Karpas-422 (cell line): ENCODE results near the gene SLC9A6. TPM values are rescaled to one million over a fixed set of nuclear protein-coding genes. Genes with fewer than 3 reads are reported as not detected.
"Not testable (repeated sequence)": the region's sequence is repeated elsewhere in the genome, so short reads cannot be mapped to it uniquely, and the experiment has no call there.

Experiments used
- DNase-seq: peaks from one replicate; pipeline ENCODE4 v3.0.0-alpha.2; 2015
- H2AFZ ChIP-seq: fragments of 200-600 bp; sonication (generic); 2 replicates; pipeline ENCODE4 v1.6.1; 2014; ENCODE audit warnings: antibody characterized with exemption, low read length, mixed read lengths
- H3K27ac ChIP-seq: fragments of 200-600 bp; sonication (generic); 2 replicates; pipeline ENCODE4 v1.5.1; 2014; ENCODE audit warnings: mild to moderate bottlenecking, low read length, moderate library complexity
- H3K27me3 ChIP-seq: fragments of 200-600 bp; sonication (generic); 2 replicates; pipeline ENCODE4 v1.6.1; 2014; ENCODE audit warnings: low read length, mixed read lengths
- H3K36me3 ChIP-seq: fragments of 200-600 bp; sonication (generic); 2 replicates; pipeline ENCODE4 v1.6.1; 2014; ENCODE audit warnings: low read length, mixed read lengths; ENCODE audit not compliant: insufficient read depth
- H3K4me1 ChIP-seq: fragments of 200-600 bp; sonication (generic); 2 replicates; pipeline ENCODE4 v1.6.1; 2014; ENCODE audit warnings: mild to moderate bottlenecking, low read length, mixed read lengths
- H3K4me2 ChIP-seq: fragments of 200-600 bp; sonication (generic); 2 replicates; pipeline ENCODE4 v1.6.1; 2014; ENCODE audit warnings: low read length, low read depth, mild to moderate bottlenecking; ENCODE audit not compliant: poor library complexity, severe bottlenecking
- H3K4me3 ChIP-seq: fragments of 200-600 bp; sonication (generic); 2 replicates; pipeline ENCODE4 v1.5.1; 2014; ENCODE audit warnings: mild to moderate bottlenecking, antibody characterized with exemption, low read length, mixed read lengths
- H3K79me2 ChIP-seq: fragments of 200-600 bp; sonication (generic); 2 replicates; pipeline ENCODE4 v1.6.1; 2014; ENCODE audit warnings: mild to moderate bottlenecking, low read length, mixed read lengths
- H3K9ac ChIP-seq: fragments of 200-600 bp; sonication (generic); 2 replicates; pipeline ENCODE4 v1.6.0; 2014; ENCODE audit warnings: low read length
- H3K9me2 ChIP-seq: fragments of 200-600 bp; sonication (generic), shearing (Covaris generic); replicated peaks from 2 replicates; pipeline ENCODE4 v1.6.0; 2014; ENCODE audit warnings: mild to moderate bottlenecking, low read length, moderate library complexity; ENCODE audit not compliant: insufficient read depth
- H3K9me3 ChIP-seq: fragments of 300-700, 200-600 bp; sonication (generic); 2 replicates; pipeline ENCODE4 v1.6.1; 2014; ENCODE audit warnings: low read length, mixed read lengths
- H4K20me1 ChIP-seq: fragments of 200-600 bp; sonication (generic); 2 replicates; pipeline ENCODE4 v1.6.1; 2014; ENCODE audit warnings: mild to moderate bottlenecking, antibody characterized with exemption, low read length, low read depth; ENCODE audit not compliant: insufficient read depth
- total RNA-seq: library from RNA; depleted of rRNA; stranded (reverse); fragments of >200 nt; shearing (Covaris generic); gene quantifications from 2 replicates; pipeline ENCODE4 v1.2.3, GENCODE V29; 2014; ENCODE audit warnings: low replicate concordance; rRNA removed

Gene SLC9A6
- total RNA-seq, 1 experiment from 2014 or later: 18.3 TPM

DNA sequence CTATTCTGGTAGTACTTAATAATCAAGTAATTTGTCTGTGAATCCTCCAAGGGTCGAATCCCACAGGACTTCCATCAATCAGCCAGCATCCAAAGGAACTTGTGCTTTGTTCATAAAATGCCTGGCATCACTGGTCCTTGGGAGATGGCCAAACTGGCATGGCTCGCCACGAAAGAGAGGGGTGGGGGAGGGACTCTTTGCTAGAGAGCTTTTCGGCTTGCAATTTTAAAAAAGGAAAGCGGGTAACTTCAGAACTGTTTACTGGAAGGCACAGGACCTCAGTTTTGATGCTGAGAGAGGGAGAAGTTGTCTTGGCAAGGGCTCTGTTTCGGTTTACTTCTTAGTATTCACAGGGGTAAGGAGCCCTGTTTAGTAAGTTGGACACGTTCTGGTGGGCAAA is 82.7 kb downstream of the SLC9A6 start:
- Histone ChIP-seq H4K20me1 (no peaks in the 10 kb centered on the region), H3K79me2 (no peaks in the 10 kb centered on the region), H3K4me1 (peaks cover 4% of the 10 kb centered on the region; the same call in 1 of the 2 replicates), H3K9ac (no peak overlapping the region), H3K27me3 (no peaks in the 10 kb centered on the region), H2AFZ (no peak overlapping the region), H3K4me2 (no peak overlapping the region), H3K9me2 (no peaks in the 10 kb centered on the region), H3K27ac (no peak overlapping the region), H3K4me3 (no peak overlapping the region), H3K36me3 (no peaks in the 10 kb centered on the region), H3K9me3 (no peaks in the 10 kb centered on the region)
- no peak for DNase-seq

DNA sequence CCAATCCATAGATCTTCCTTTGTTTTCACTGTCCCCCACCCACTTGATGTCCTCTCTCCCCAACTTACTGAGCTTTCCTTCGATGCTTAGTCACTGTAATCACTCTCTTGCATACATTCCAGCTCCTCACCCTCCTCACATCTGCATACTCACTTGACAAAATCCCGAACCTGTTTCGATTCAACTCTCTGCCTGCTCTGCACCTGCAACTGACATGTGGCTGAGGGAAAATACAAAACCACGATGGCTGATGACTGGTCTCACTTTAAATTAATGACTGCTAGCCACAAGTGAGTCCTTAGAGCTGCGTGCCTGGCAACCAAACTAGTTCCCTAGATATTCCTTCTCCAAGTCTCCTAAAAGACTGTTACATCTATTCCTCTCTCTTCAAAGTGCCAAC is 91.7 kb downstream of the SLC9A6 start:
- no peak overlapping the region for H2AFZ ChIP-seq
- H3K4me3 ChIP-seq: no peak overlapping the region
- no peaks in the 10 kb centered on the region for H3K79me2 ChIP-seq
- no peaks in the 10 kb centered on the region for H3K9me3 ChIP-seq
- H3K36me3 ChIP-seq: no peaks in the 10 kb centered on the region
- no peak overlapping the region for H3K27ac ChIP-seq
- H3K4me1 ChIP-seq: no peaks in the 10 kb centered on the region
- H3K27me3 ChIP-seq: no peaks in the 10 kb centered on the region
- no peaks in the 10 kb centered on the region for H3K9me2 ChIP-seq
- no peaks in the 10 kb centered on the region for H4K20me1 ChIP-seq
- no peak overlapping the region for H3K9ac ChIP-seq
- DNase-seq: no peak
- H3K4me2 ChIP-seq: no peak overlapping the region

DNA sequence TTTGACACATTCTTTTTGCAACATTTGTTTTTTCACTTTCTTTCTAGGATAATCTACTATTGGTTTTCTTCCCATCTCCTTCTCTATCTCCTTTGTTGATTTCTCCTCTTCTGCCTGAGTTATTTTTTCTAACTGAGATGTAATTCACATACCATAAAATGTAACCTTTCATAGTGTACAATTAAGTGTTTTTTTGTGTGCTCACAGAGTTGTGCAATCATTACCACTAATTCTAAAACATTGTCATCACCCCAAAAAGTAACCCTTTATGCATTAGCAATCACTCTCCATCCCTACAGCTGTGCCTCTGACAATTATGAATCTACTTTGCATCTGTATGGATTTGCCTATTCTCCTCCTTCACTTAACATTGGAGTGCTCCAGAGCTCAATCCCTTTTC is 95.5 kb downstream of the SLC9A6 start:
- H3K4me1 ChIP-seq: no peaks in the 10 kb centered on the region
- H4K20me1 ChIP-seq: no peaks in the 10 kb centered on the region
- no peak overlapping the region for H3K4me3 ChIP-seq
- H3K27me3 ChIP-seq: no peaks in the 10 kb centered on the region
- no peak overlapping the region for H3K27ac ChIP-seq
- H3K4me2 ChIP-seq: no peak overlapping the region
- no peaks in the 10 kb centered on the region for H3K9me2 ChIP-seq
- H2AFZ ChIP-seq: no peak overlapping the region
- no peak for DNase-seq
- no peaks in the 10 kb centered on the region for H3K36me3 ChIP-seq
- H3K9me3 ChIP-seq: no peaks in the 10 kb centered on the region
- H3K9ac ChIP-seq: no peak overlapping the region
- no peaks in the 10 kb centered on the region for H3K79me2 ChIP-seq

DNA sequence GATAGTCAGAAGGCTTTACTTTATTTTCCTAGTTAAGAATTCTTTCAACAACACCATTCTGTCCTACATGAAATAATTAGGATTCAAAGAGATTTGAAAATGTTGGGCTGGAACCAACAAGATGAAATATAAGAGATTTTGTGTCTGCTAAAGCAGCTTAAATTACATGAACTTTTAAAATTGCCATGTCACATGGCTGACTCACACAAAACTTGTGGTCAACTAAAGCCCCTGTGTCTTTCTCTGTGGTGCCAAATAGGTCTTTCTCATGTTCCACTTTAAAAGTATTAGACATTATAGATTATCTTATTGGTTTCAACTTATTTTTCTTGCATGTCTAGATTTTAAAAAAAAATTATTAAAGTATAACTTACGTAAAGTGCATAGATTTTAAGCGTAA is 101.3 kb downstream of the SLC9A6 start:
- H3K36me3 ChIP-seq: no peaks in the 10 kb centered on the region
- no peaks in the 10 kb centered on the region for H3K9me2 ChIP-seq
- no peak overlapping the region for H3K4me2 ChIP-seq
- no peaks in the 10 kb centered on the region for H3K79me2 ChIP-seq
- H3K4me1 ChIP-seq: no peaks in the 10 kb centered on the region
- no peak overlapping the region for H2AFZ ChIP-seq
- H4K20me1 ChIP-seq: no peaks in the 10 kb centered on the region
- no peak for DNase-seq
- no peaks in the 10 kb centered on the region for H3K9me3 ChIP-seq
- no peak overlapping the region for H3K4me3 ChIP-seq
- H3K27ac ChIP-seq: no peak overlapping the region
- H3K27me3 ChIP-seq: no peaks in the 10 kb centered on the region
- H3K9ac ChIP-seq: no peak overlapping the region

DNA sequence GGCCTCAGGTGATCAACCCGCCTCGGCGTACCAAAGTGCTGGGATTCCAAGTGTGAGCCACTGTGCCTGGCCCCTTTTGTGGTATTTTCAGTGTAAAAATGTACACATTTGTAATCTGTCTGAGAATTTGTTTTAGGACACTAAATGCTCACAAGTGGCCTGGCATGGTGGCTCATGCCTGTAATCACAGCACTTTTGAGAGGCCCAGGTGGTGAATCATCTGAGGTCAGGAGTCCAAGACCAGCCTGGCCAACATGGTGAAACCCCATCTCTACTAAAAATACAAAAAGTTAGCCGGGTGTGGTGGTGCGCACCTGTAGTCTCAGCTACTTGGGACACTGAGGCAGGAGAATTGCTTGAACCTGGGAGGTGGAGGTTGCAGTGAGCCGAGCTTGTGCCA is 106.7 kb downstream of the SLC9A6 start:
- H3K4me1 ChIP-seq, H3K27me3 ChIP-seq: not testable (repeated sequence)

DNA sequence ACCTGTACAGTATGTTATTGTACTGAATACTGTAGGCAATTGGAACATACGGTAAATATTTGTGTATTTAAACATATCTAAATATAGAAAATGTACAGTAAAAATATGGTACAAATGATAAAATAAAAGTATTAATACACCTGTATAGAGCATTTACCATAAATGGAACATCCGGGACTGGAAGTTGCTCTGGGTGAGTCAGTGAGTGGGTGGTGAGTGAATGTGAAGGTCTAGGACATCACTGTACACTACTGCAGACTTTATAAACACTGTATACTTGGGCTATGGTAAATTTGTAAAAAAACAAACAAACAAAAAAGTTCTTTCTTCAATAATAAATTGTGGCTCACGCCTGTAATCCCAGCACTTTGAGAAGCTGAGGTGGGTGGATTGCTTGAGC is 109.7 kb downstream of the SLC9A6 start:
- H3K9me3 ChIP-seq: no peaks in the 10 kb centered on the region
- H3K4me3 ChIP-seq: no peak overlapping the region
- no peaks in the 10 kb centered on the region for H3K27me3 ChIP-seq
- no peak overlapping the region for H3K9ac ChIP-seq
- no peak overlapping the region for H3K27ac ChIP-seq
- no peak overlapping the region for H3K4me2 ChIP-seq
- H3K4me1 ChIP-seq: no peaks in the 10 kb centered on the region
- H2AFZ ChIP-seq: no peak overlapping the region
- no peak for DNase-seq
- no peaks in the 10 kb centered on the region for H3K79me2 ChIP-seq
- no peaks in the 10 kb centered on the region for H3K36me3 ChIP-seq
- H4K20me1 ChIP-seq: no peaks in the 10 kb centered on the region
- H3K9me2 ChIP-seq: no peaks in the 10 kb centered on the region

More for the DNA sequence above, 106.7 kb downstream of the SLC9A6 start:
- H3K4me2 ChIP-seq, H2AFZ ChIP-seq, H3K36me3 ChIP-seq, H4K20me1 ChIP-seq, H3K4me3 ChIP-seq, H3K9ac ChIP-seq, H3K9me2 ChIP-seq, H3K27ac ChIP-seq, H3K79me2 ChIP-seq, DNase-seq, H3K9me3 ChIP-seq: not testable (repeated sequence)

Other genes with a start within 250 kb of the SLC9A6 start
- gene CT45A3, start 217.2 kb upstream of the SLC9A6 start, total RNA-seq: not detected in 2 replicates
- not detected in 2 replicates for gene CT45A5, start 199.9 kb upstream of the SLC9A6 start, total RNA-seq
- gene CT45A6, start 182.6 kb upstream of the SLC9A6 start, total RNA-seq: not detected in 2 replicates
- not detected in 2 replicates for gene CT45A2, start 165.4 kb upstream of the SLC9A6 start, total RNA-seq
- not detected in 2 replicates for gene CT45A7, start 148.2 kb upstream of the SLC9A6 start, total RNA-seq
- gene CT45A8, start 130.9 kb upstream of the SLC9A6 start, total RNA-seq: not detected in 2 replicates
- not detected in 2 replicates for gene CT45A9, start 113.6 kb upstream of the SLC9A6 start, total RNA-seq
- not detected in 2 replicates for gene CT45A10, start 92.0 kb upstream of the SLC9A6 start, total RNA-seq
- not detected in 2 replicates for gene SAGE1, start 91.7 kb upstream of the SLC9A6 start, total RNA-seq
- 9.1 and 25.6 TPM in 2 replicates for gene MMGT1, start 11.4 kb upstream of the SLC9A6 start, total RNA-seq
- gene FHL1, start 162.1 kb downstream of the SLC9A6 start, total RNA-seq: not detected in 2 replicates